ENCODE measurements around the gene NUTM1.

NUTM1 gene

DNA sequence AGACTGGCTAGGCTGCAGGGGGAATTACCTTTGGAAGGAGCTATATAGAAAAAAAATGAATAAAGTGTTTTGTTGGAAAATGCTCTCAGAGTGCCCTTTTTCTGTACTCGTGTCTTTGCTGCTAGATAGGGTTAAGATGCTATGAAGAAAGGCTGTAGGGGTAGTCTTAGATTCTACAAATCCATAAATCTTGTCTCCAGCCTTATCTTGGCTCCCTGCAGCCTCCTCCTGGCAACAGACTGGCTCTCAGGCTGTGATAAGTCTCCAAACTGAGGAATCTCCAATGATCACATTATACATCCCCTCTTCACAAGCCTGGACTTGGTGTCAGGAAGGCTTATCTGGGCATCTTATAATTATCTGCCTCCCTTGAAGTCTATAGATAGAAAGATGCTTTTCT lies 14.5 kb downstream of the NUTM1 start:
- TF ChIP-seq, protein P1, sequence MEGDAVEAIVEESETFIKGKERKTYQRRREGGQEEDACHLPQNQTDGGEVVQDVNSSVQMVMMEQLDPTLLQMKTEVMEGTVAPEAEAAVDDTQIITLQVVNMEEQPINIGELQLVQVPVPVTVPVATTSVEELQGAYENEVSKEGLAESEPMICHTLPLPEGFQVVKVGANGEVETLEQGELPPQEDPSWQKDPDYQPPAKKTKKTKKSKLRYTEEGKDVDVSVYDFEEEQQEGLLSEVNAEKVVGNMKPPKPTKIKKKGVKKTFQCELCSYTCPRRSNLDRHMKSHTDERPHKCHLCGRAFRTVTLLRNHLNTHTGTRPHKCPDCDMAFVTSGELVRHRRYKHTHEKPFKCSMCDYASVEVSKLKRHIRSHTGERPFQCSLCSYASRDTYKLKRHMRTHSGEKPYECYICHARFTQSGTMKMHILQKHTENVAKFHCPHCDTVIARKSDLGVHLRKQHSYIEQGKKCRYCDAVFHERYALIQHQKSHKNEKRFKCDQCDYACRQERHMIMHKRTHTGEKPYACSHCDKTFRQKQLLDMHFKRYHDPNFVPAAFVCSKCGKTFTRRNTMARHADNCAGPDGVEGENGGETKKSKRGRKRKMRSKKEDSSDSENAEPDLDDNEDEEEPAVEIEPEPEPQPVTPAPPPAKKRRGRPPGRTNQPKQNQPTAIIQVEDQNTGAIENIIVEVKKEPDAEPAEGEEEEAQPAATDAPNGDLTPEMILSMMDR (IDR thresholded peaks at IDR 0.05; ENCODE audit: low read depth, low read length, missing control alignments) = no peak
- Histone ChIP-seq H3K27ac (no peak overlapping the region), H3K36me3 (replicated peaks) (peaks cover 36% of the 10 kb centered on the region), H3K4me3 (ENCODE audit: low read depth, low read length) (no peak overlapping the region), H3K27me3 (replicated peaks) (no peaks in the 10 kb centered on the region)
- in situ Hi-C loops (cut with HindIII; ENCODE audit: low pct_ligation_motif_present, low sequenced_read_pairs) = no loop called here
- no peak for DNase-seq

DNA sequence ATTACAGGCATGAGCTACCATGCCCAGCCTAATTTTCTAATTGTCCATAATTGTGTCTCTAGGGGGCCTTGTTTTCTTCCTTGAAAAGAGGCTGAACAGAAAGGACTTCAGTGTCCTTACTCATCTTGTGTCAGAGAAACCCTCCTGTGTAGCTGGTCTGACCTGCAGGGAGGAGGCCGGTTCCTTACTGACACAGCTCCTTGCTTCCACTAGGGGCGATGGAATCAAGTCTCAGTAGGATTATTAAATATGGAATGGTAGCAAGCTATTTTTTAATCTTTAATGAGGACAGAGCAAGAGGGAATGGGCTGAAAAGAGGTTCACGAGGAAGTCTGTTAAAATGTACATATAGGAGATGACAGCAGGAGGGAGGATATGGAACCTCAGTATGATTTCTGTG lies 15.3 kb downstream of the NUTM1 start:
- Histone ChIP-seq H3K27ac (no peak overlapping the region), H3K27me3 (replicated peaks) (no peaks in the 10 kb centered on the region), H3K4me3 (ENCODE audit: low read depth, low read length) (no peak overlapping the region), H3K36me3 (replicated peaks) (peaks cover 40% of the 10 kb centered on the region)
- in situ Hi-C loops (cut with HindIII; ENCODE audit: low pct_ligation_motif_present, low sequenced_read_pairs) = no loop called here
- DNase-seq = no peak
- TF ChIP-seq, protein P1 (IDR thresholded peaks at IDR 0.05; ENCODE audit: low read depth, low read length, missing control alignments) = peak; percentile 59

DNA sequence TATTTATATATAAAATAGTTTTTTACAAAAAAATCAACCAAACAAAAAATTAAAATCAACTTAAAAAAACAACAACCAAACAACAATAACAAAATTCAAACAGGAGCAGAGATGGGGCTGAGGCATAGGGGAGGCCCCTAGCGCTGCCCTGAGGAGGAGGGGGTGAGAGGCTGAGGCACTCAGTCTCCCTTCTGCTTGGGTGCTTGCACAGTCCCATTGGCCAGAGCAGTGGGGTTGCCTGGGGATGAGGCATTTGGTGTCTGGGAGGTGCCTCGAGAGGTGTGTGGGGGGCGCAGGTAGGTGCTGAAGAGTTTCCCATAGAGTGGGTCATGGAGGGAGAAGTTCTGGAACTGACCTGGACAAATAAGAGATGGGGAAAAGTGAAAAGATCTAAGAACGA lies 15.8 kb downstream of the NUTM1 start:
- TF ChIP-seq, protein P1 (IDR thresholded peaks at IDR 0.05; ENCODE audit: low read depth, low read length, missing control alignments) = no peak
- H3K27me3 ChIP-seq (replicated peaks) = no peaks in the 10 kb centered on the region
- no peak for DNase-seq
- peaks cover 43% of the 10 kb centered on the region for H3K36me3 ChIP-seq (replicated peaks)
- H3K27ac ChIP-seq = no peak overlapping the region
- in situ Hi-C loops (cut with HindIII; ENCODE audit: low pct_ligation_motif_present, low sequenced_read_pairs) = no loop called here
- H3K4me3 ChIP-seq (ENCODE audit: low read depth, low read length) = no peak overlapping the region

DNA sequence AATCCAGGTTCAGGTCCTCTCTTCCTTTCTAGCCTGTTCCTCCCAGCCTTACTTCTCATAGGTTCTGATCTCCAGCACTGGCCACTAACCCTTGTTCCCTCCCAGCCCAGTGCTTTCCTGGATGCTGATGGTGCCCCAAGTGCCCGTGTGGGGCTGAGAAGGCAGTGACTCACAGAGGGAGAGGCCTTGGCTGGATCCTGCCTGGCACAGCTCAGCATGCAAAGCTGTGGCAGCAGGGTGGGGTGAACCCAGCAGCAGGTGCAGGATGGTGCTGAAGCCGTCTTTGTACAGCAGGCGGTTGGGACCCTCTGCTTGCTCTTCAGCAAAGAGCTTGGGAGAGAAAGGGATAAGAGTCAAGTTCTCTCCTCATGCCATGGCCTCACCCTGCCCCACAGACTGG lies 16.3 kb downstream of the NUTM1 start:
- H3K4me3 ChIP-seq (ENCODE audit: low read depth, low read length) = no peak overlapping the region
- peaks cover 44% of the 10 kb centered on the region for H3K36me3 ChIP-seq (replicated peaks)
- no peak for DNase-seq
- TF ChIP-seq, protein P1 (IDR thresholded peaks at IDR 0.05; ENCODE audit: low read depth, low read length, missing control alignments) = no peak
- H3K27me3 ChIP-seq (replicated peaks) = no peaks in the 10 kb centered on the region
- H3K27ac ChIP-seq = no peak overlapping the region
- in situ Hi-C loops (cut with HindIII; ENCODE audit: low pct_ligation_motif_present, low sequenced_read_pairs) = no loop called here

DNA sequence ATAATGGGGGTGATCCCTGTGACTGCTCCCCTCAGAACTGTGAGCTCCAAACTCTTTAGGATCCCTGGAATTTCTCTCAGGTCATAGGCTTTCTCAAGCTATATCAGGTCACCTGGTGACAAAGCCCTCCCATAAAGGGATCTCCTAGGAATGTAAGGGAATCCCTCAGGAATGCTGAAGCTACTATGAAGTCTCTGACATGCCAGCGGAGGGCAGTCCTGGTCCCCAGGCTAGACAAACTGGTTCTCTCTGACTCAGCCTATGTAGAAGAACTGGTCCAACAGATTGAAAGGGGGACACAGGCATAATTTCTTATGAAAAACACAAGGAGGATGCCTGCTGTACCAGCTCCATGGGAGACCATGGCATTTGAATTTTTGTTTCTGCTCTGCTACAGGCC lies 17.2 kb downstream of the NUTM1 start:
- Histone ChIP-seq H3K4me3 (ENCODE audit: low read depth, low read length) (no peak overlapping the region), H3K36me3 (replicated peaks) (peaks cover 43% of the 10 kb centered on the region), H3K27ac (no peak overlapping the region), H3K27me3 (replicated peaks) (no peaks in the 10 kb centered on the region)
- DNase-seq = no peak
- in situ Hi-C loops (cut with HindIII; ENCODE audit: low pct_ligation_motif_present, low sequenced_read_pairs) = no loop called here
- TF ChIP-seq, protein P1 (IDR thresholded peaks at IDR 0.05; ENCODE audit: low read depth, low read length, missing control alignments) = no peak

DNA sequence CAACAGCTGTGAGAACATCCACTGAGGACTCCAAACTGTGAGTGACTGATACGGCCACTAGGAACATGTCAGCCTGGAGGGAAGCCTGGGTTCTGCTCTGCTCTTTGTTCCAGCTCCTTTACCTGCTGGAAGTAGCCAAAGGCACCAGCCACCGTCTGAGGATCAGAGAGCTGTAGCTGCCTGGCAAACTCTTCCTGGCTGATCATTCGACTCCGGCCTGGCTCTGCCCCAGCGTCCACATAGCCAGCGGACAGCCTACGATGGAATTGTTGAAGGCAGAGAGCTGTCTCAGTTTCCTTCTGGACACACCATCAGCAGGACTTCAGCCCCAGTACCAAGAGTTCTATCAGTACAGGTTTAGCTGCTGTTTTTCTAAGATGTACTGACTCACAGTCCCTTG lies 18.2 kb downstream of the NUTM1 start:
- no peak overlapping the region for H3K4me3 ChIP-seq (ENCODE audit: low read depth, low read length)
- TF ChIP-seq, protein P1 (IDR thresholded peaks at IDR 0.05; ENCODE audit: low read depth, low read length, missing control alignments) = no peak
- peaks cover 41% of the 10 kb centered on the region for H3K36me3 ChIP-seq (replicated peaks)
- H3K27ac ChIP-seq = no peak overlapping the region
- in situ Hi-C loops (cut with HindIII; ENCODE audit: low pct_ligation_motif_present, low sequenced_read_pairs) = no loop called here
- no peaks in the 10 kb centered on the region for H3K27me3 ChIP-seq (replicated peaks)
- DNase-seq = no peak
